HepG2 (cell line): ENCODE results near the gene GALC. TPM values are rescaled to one million over a fixed set of nuclear protein-coding genes. Genes with fewer than 3 reads are reported as not detected.

Experiments
- ATAC-seq: fragments of 200-7000 bp; cut with Tn5 transposase; 3 replicates; pipeline ENCODE4 v1.9.1; 2020; ENCODE audit warnings: mild to moderate bottlenecking, moderate library complexity
- BruUV-seq: library from RNA; stranded (reverse); fragments of 400-500 nt; replicated peaks from 2 replicates; lab custom pipeline; 2021; lab: Mats Ljungman, UMichigan
- CTCF ChIA-PET: fragments of 300-600 bp; formaldehyde crosslinking; extraction: SDS; loops from one replicate; lab custom pipeline; 2021; ENCODE audit warnings: low total read pairs, inconsistent platforms, low intra/inter-chr PET ratio; lab: Yijun Ruan, JAX
- POLR2A ChIA-PET: fragments of 350-600 bp; sonication (Branson Sonifier 250); formaldehyde crosslinking; loops from one replicate; lab custom pipeline; 2020; ENCODE audit warnings: antibody characterized with exemption, inconsistent platforms; lab: Yijun Ruan, JAX
- DNase-seq: peaks from one replicate; pipeline ENCODE4 v3.0.0-alpha.2; 2015; ENCODE audit warnings: low spot score
- FAIRE-seq: peaks from 3 replicates; lab custom pipeline; 2011; peaks lifted over from hg19 to GRCh38; lab: Jason Lieb, UNC
- H2AFZ ChIP-seq: one replicate; pipeline ENCODE4 v1.6.1; 2011; ENCODE audit warnings: low read length, inconsistent platforms
- H3K27ac ChIP-seq: fragments of 300-600 bp; 3 replicates; pipeline ENCODE4 v1.8.0; 2011; ENCODE audit warnings: mixed run types, mild to moderate bottlenecking, mixed read lengths, low read length, inconsistent platforms; ENCODE audit not compliant: insufficient read depth; ENCODE audit errors: extremely low read length
- H3K27me3 ChIP-seq, 2 experiments: fragments of 200-600 bp in 1 of 2; 2 replicates in 1 of 2; 3 replicates in 1 of 2; pipeline versions ENCODE4 v1.6.0 to v1.8.0; 2011; ENCODE audit warnings: low read length in 2 of 2, mild to moderate bottlenecking in 2 of 2, moderate library complexity in 2 of 2, inconsistent platforms in 1 of 2; ENCODE audit not compliant: insufficient read depth in 2 of 2, control insufficient read depth in 1 of 2
- H3K36me3 ChIP-seq, 2 experiments: fragments of 200-600 bp in 1 of 2; replicated peaks in 1 of 2; 2 replicates in 1 of 2; 3 replicates in 1 of 2; pipeline versions ENCODE4 v1.5.1 to v1.8.0; 2011; ENCODE audit warnings: low read length in 2 of 2, inconsistent platforms in 1 of 2; ENCODE audit not compliant: insufficient read depth in 2 of 2, control insufficient read depth in 1 of 2
- H3K4me1 ChIP-seq: 2 replicates; pipeline ENCODE4 v1.5.1; 2012; ENCODE audit warnings: low read length, inconsistent platforms; ENCODE audit not compliant: insufficient read depth
- H3K4me2 ChIP-seq: 2 replicates; pipeline ENCODE4 v1.6.0; 2011; ENCODE audit warnings: low read depth, low read length, inconsistent platforms
- H3K4me3 ChIP-seq, 3 experiments: fragments of 200-600 bp in 1 of 3; sonication (generic), shearing (Covaris generic) in 1 of 3; replicated peaks in 1 of 3; 2 replicates each; pipeline ENCODE4 v1.5.1; 2011 to 2016; ENCODE audit warnings: low read length in 3 of 3, inconsistent platforms in 2 of 3, low read depth in 2 of 3, mild to moderate bottlenecking in 2 of 3, control low read depth in 1 of 3, mixed read lengths in 1 of 3; ENCODE audit not compliant: insufficient read depth in 1 of 3
- H3K79me2 ChIP-seq: one replicate; pipeline ENCODE4 v1.6.1; 2011; ENCODE audit warnings: low read length, inconsistent platforms; ENCODE audit not compliant: insufficient read depth
- H3K9ac ChIP-seq: 2 replicates; pipeline ENCODE4 v1.6.0; 2011; ENCODE audit warnings: mild to moderate bottlenecking, low read depth, low read length, inconsistent platforms; ENCODE audit not compliant: insufficient read depth
- H3K9me3 ChIP-seq: 2 replicates; pipeline ENCODE4 v1.5.1; 2012; ENCODE audit warnings: mild to moderate bottlenecking, low read length
- H4K20me1 ChIP-seq: 2 replicates; pipeline ENCODE4 v1.6.0; 2011; ENCODE audit warnings: inconsistent platforms, mild to moderate bottlenecking, low read length, moderate library complexity; ENCODE audit not compliant: insufficient read depth
- WGBS: methylation state at CpG from one replicate; pipeline ENCODE4 v1.1.6; 2017; ENCODE audit warnings: low lambda C conversion rate; 5-methylcytosine and 5-hydroxymethylcytosine counted together
- in situ Hi-C: cut with HindIII; loops from 2 replicates; pipeline ENCODE4 v1.10.0; 2017; ENCODE audit warnings: low pct_unique_long_range_greater_than_20kb; ENCODE audit not compliant: extremely low pct_ligation_motif_present
- intact Hi-C: fragments of 100-400 bp; cut with micrococcal nuclease; formaldehyde crosslinking; loops from one replicate; pipeline ENCODE4 v1.10.0; 2022; ENCODE audit not compliant: unreplicated experiment
- polyA plus RNA-seq, 8 experiments: library from polyadenylated mRNA; depleted of rRNA in 3 of 8; stranded (reverse) in 7 of 8; unstranded in 1 of 8; fragments of >200 nt; fragmentation: Illumina TruSeq in 4 of 8; extraction: Trizol in 4 of 8; gene quantifications; 2 replicates each; pipeline versions ENCODE4 v1.2.1 to v1.2.3, GENCODE V29; 2011 to 2016; ENCODE audit warnings: low read depth in 4 of 8, missing spikeins in 1 of 8, mixed read lengths in 1 of 8; ENCODE audit not compliant: insufficient read depth in 1 of 8
- total RNA-seq, 5 experiments: library from RNA; depleted of rRNA; stranded (reverse); fragments of >200 nt; fragmentation: Illumina TruSeq; extraction: Trizol; gene quantifications; 2 replicates each; pipeline ENCODE4 v1.2.3, GENCODE V29; 2016; ENCODE audit warnings: low read depth in 1 of 5
- TF ChIP-seq, protein P1 (sequence below): sonication (generic); formaldehyde crosslinking; IDR thresholded peaks from 2 replicates; pipeline ENCODE4 v1.5.0; 2020; ENCODE audit warnings: mild to moderate bottlenecking, missing genetic modification reagents, borderline replicate concordance

The GALC gene
- total and polyA plus RNA-seq, 2 of the 13 experiments (the other 11 are each of a cell fraction or from before 2014, with no cell fraction given) = not detected

GRCh38 chr14:88040146-88040545, 47.2 kb upstream of the GALC start:
- Histone ChIP-seq H2AFZ (no peak overlapping the region), H3K79me2 (peaks cover 17% of the 10 kb centered on the region), H3K4me1 (peaks cover 38% of the 10 kb centered on the region), H3K9me3 (no peaks in the 10 kb centered on the region), H3K4me2 (no peak overlapping the region), H4K20me1 (no peaks in the 10 kb centered on the region), H3K36me3 (peaks cover 7 to 25% of the 10 kb centered on the region in 2 experiments; a peak in 4 of 5 replicates), H3K27me3 (no peaks in the 10 kb centered on the region), H3K27ac (no peak overlapping the region), H3K9ac (no peak overlapping the region), H3K4me3 (no peak overlapping the region)
- no peak for FAIRE-seq
- TF ChIP-seq, protein P1, sequence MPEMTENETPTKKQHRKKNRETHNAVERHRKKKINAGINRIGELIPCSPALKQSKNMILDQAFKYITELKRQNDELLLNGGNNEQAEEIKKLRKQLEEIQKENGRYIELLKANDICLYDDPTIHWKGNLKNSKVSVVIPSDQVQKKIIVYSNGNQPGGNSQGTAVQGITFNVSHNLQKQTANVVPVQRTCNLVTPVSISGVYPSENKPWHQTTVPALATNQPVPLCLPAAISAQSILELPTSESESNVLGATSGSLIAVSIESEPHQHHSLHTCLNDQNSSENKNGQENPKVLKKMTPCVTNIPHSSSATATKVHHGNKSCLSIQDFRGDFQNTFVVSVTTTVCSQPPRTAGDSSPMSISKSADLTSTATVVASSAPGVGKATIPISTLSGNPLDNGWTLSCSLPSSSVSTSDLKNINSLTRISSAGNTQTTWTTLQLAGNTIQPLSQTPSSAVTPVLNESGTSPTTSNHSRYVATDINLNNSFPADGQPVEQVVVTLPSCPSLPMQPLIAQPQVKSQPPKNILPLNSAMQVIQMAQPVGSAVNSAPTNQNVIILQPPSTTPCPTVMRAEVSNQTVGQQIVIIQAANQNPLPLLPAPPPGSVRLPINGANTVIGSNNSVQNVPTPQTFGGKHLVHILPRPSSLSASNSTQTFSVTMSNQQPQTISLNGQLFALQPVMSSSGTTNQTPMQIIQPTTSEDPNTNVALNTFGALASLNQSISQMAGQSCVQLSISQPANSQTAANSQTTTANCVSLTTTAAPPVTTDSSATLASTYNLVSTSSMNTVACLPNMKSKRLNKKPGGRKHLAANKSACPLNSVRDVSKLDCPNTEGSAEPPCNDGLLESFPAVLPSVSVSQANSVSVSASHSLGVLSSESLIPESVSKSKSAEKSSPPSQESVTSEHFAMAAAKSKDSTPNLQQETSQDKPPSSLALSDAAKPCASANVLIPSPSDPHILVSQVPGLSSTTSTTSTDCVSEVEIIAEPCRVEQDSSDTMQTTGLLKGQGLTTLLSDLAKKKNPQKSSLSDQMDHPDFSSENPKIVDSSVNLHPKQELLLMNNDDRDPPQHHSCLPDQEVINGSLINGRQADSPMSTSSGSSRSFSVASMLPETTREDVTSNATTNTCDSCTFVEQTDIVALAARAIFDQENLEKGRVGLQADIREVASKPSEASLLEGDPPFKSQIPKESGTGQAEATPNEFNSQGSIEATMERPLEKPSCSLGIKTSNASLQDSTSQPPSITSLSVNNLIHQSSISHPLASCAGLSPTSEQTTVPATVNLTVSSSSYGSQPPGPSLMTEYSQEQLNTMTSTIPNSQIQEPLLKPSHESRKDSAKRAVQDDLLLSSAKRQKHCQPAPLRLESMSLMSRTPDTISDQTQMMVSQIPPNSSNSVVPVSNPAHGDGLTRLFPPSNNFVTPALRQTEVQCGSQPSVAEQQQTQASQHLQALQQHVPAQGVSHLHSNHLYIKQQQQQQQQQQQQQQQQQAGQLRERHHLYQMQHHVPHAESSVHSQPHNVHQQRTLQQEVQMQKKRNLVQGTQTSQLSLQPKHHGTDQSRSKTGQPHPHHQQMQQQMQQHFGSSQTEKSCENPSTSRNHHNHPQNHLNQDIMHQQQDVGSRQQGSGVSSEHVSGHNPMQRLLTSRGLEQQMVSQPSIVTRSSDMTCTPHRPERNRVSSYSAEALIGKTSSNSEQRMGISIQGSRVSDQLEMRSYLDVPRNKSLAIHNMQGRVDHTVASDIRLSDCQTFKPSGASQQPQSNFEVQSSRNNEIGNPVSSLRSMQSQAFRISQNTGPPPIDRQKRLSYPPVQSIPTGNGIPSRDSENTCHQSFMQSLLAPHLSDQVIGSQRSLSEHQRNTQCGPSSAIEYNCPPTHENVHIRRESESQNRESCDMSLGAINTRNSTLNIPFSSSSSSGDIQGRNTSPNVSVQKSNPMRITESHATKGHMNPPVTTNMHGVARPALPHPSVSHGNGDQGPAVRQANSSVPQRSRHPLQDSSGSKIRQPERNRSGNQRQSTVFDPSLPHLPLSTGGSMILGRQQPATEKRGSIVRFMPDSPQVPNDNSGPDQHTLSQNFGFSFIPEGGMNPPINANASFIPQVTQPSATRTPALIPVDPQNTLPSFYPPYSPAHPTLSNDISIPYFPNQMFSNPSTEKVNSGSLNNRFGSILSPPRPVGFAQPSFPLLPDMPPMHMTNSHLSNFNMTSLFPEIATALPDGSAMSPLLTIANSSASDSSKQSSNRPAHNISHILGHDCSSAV (CRISPR knock-in tag) = no peak
- no peak for DNase-seq
- in situ Hi-C loops = no loop called here
- intact Hi-C loops = no loop called here
- POLR2A ChIA-PET = interaction anchor here (1.1 kb wide), 1 partner anchor 13 kb away, joined by 3 read pairs; no protein-coding TSS in a partner anchor
- no peak for ATAC-seq
- CTCF ChIA-PET = no interaction called here
- no TSS peak for BruUV-seq
- WGBS = 97% methylated on average over 1 of the region's 1 CpG
